Measurements from ENCODE around the gene TBC1D16.

TBC1D16 gene

GRCh38 chr17:80035687-80035936 lies at the start of gene TBC1D16:
Gene TBC1D16, minus strand, starts transcription at chr17:80035872. Its CDS starts 22,325 bp downstream, at chr17:80013547.
- no peak for DNase-seq

- no peak for DNase-seq
These were observed 49.1 kb upstream of the TBC1D16 start for GRCh38 chr17:80084773-80085172.

DNA sequence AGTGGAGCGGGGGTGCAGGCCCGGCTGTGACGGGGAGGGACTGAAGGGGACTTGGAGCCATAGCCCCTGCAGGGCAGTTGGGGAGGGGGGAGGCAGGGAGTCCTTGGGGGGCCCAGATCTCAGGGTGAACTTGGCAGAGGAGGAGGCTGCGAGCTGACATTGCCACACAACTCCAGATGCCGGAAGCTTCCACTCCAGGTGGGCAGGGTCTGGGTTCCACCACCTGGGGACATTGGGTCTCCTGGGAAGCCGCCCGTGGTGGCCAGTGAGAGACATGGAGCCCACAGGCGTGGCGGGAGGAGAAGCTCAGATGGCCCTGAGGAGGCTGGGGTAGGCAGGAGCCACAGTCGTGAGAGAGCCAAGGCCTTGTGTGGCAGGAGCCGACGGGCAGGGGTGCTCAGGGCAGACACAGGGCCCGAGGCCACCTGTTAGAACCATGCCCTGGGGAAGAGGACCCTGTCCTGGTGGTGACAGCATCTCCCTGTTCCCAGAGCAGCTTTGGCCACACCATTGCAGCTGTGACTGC lies 47.5 kb upstream of the TBC1D16 start:
- DNase-seq: no peak

DNA sequence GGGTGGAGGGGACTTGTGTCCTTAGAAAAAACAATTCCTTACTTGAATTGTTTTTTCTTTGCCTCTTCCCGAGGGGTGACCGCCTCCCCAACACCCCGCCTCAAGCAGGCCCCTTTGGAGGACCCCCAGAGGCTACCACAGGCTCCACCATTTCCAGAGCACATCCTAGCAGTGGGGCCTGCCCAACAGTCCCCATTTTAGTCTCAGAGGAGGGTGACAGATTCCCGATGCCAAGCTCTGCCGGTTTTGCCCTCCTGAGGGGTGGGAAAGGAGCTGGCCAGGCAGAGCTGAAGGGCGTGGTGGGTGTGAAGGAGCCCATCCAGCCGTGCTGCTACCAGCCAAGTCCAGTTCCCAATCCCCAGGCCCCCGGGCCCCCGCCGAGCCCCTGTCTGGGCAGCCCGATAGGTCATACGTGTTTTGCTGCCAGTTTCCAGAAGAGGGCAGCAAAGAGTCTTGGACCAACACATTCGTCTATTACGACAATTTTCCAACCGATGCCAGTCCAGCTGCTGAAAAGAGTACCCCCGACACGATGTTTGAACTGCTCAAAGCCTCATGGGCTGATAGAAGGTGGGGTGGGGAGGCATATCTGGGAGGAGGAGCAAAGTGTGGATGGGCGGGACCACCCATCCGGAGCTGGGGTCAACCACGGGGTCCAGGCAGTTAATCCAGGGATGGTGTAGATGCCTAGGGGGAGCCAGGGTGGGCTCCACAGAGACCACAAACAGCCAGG lies 46.9 kb upstream of the TBC1D16 start:
- DNase-seq: peak; percentile 54

DNA sequence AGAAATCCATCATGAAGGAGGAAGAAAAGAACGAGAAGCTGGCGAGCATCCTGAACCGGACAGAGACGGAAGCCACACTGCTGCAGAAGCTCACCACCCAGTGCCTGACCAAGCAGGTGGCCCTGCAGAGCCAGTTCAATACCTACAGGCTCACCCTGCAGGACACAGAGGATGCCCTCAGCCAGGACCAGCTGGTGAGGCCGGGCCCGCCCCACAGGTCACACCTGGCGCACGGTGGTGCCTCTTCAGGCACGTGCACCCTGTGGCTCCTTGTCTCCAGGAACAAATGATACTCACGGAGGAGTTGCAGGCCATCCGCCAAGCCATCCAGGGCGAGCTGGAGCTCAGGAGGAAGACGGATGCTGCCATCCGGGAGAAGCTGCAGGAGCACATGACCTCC lies 45.9 kb upstream of the TBC1D16 start:
- no peak for DNase-seq

GRCh38 chr17:80080081-80080480 lies 44.4 kb upstream of the TBC1D16 start:
- DNase-seq: no peak

- no peak for DNase-seq
These were observed 36.7 kb upstream of the TBC1D16 start for GRCh38 chr17:80072410-80072809.

DNA sequence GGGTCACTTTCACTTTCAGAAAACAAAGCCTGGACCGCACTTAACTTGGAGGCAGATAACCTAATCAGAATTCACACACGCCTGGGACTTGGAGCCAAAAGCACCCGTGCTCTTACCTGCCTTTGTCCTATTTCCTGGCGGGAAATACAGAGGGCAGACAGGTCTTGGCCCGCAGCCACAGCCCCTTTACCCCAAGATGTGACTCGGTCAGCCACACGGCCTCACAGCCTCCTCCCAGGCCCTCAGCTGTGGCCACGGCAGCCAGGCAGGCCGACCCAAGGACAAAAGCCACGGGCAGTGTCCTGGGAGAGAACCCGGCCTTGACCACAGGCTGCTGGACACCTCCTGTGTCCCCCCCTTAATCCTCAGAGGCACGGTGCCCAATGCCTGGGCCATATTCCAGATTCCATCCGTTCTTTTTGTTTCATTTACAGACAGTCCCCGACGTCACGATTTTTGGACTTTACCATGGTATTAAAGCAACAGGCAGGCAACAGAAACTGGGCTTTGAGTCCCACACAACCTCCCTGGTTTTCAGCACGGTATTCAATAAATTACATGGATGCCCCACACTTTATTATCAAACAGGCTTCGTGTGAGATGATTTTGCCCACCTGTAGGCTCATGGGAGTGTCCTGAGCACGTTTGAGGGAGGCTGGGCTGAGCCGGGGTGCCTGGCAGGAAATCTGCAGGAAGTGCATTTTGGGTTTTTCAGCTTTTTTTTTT lies 35.6 kb upstream of the TBC1D16 start:
- DNase-seq: no peak

- no peak for DNase-seq
These were observed 34.9 kb upstream of the TBC1D16 start for GRCh38 chr17:80070375-80071115.

- no peak for DNase-seq
These were observed 32.9 kb upstream of the TBC1D16 start for GRCh38 chr17:80068301-80069222.

DNA sequence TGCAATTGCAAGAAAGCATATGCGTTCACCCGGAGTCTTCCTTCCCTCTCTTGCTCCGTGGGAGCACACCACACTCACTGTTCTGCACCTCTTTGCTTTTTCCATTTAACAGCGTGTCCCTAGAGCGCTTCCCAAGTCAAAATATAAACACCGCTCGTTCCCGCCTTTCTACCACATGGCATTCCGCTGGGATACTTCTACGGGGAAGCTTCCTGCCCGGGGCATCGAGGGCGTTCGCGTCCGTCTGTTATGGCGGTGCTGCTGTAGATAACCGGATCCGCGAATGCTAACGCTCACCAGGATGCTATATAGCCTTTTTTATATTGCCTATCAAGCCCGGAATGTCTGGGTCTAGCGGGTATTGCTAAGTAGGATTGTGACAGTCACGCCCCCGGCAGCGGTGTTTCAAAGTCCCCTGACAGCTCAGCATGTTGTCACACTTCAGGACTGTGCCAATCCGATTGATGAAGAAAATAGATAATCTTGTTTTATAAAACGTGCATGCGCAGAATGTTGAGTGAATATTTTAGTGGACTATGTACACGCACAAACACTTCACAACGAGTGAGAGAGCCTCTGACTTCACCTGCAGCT lies 31.8 kb upstream of the TBC1D16 start:
- DNase-seq: no peak

DNA sequence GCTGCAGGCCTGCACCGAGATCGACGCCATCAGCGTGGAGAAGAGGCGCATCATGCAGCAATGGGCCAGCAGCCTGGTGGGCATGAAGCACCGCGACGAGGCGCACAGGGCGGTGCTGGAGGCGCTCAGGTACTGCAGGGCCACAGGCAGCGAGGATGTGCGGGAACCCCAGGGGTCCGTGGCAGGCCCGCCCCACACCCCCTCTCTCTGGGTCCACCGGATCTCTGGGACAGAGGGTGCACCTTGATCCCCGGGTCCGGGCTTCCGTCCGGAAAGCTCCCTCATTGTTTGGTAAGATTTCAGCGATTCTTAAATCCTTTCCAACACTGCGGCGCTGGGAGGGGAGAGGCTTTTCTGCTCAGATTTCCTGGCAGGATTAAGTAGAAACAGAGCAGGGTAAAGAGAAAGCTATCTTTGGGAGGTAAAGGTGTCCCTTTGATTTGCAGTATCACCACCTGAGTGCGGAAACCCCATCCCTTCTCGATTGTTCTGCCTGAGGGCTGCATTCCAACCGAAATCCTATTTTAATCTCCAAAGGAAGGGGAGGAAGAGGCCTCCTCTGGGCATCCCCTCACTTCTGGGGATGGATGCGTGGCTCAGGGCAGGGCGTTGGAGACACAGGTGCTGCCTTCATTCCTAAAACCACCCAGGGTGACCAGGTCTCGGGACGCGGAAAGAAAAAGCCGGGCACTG lies 30.0 kb upstream of the TBC1D16 start:
- DNase-seq: no peak

GRCh38 chr17:80064696-80065095 lies 29.0 kb upstream of the TBC1D16 start:
- no peak for DNase-seq

- no peak for DNase-seq
These were observed 28.3 kb upstream of the TBC1D16 start for GRCh38 chr17:80063830-80064585.

DNA sequence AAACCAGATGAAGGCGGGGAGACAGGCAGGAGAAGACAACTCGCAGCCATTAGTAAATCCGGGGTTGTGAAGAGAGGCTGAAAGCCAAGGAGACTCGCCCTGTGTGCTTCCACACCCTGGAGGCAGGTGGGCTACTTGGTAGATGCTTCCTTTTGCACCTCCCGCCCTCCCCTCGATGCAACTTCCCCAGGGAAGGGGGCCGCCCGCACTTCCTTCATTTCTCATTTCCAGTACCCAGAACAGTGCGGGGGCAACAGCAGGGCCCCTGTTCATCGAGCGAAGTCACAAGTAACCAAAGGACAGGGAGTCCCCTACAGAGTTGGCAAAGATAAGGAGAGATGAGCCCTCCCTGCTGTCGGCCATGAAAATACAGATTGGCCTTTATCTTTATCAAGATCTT lies 25.7 kb upstream of the TBC1D16 start:
- no peak for DNase-seq

DNA sequence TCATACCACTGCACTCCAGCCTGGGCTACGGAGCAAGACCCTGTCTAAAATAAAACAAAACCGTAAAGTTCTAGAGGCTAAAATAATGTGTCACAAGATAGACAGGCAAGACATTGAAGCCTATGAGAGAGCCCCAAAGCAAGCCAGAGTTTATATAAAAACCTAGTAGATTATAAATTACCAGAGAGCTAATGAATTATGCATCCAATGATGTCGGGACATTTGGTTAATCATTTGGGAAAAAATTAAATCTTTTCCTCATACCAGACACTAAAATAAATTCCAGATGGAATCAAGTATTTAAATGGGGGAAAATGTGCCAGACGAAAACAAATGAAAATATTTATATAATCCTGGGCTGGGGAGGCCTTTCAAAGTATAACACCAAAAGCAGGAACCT lies 25.0 kb upstream of the TBC1D16 start:
- no peak for DNase-seq

- no peak for DNase-seq
These were observed 22.8 kb upstream of the TBC1D16 start for GRCh38 chr17:80058311-80058955.

GRCh38 chr17:80055597-80055996 lies 19.9 kb upstream of the TBC1D16 start:
- no peak for DNase-seq

DNA sequence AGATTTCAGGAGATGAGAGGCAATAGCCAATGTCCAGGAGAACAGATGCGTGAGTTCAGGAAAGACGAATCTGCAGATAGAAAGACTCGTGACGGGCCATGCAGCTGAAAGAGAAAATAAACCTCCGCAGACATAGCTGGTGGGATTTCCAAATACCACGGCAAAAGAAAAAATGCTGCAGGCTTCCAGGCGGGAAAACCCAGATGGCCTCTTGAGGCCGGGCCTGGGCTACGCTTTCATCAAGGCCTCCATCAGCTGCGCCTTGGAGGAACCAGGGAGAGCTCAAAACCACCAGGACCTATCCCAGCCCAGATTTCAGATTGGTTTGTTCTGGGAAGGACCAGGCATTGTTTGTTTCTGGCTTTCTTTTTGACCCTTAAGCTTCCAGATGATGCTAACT lies 17.4 kb upstream of the TBC1D16 start:
- no peak for DNase-seq

DNA sequence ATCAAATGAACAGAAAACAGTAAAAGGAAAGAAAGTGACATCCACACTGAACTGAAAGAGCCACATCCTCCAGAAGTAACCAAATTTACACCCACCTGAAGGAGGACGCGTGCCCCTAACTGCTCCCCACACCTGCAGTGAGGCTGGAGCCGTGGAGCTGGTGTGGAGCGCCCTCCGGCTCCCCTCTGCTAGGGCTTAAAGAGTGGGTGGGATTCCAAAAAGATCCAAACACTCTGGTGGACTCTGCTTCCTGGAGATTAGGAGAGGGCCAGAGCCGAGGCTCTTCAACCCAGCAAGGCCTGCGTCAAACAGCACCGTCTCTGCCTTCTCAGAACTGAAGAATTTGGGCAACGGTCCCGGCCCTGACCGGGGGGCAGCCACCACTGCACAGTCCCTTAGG lies 16.0 kb upstream of the TBC1D16 start:
- no peak for DNase-seq

All from activated CD4-positive, alpha-beta T cell treated with anti-CD3 and anti-CD28 coated beads, Interleukin-2, amount 50 U/mL, for 1 hour (primary cell).